ENCODE measurements around the gene SREBF1.

SREBF1 gene

GRCh38 chr17:17816240-17816814 lies 20.5 kb downstream of the SREBF1 start:
- TF ChIP-seq, protein P1, sequence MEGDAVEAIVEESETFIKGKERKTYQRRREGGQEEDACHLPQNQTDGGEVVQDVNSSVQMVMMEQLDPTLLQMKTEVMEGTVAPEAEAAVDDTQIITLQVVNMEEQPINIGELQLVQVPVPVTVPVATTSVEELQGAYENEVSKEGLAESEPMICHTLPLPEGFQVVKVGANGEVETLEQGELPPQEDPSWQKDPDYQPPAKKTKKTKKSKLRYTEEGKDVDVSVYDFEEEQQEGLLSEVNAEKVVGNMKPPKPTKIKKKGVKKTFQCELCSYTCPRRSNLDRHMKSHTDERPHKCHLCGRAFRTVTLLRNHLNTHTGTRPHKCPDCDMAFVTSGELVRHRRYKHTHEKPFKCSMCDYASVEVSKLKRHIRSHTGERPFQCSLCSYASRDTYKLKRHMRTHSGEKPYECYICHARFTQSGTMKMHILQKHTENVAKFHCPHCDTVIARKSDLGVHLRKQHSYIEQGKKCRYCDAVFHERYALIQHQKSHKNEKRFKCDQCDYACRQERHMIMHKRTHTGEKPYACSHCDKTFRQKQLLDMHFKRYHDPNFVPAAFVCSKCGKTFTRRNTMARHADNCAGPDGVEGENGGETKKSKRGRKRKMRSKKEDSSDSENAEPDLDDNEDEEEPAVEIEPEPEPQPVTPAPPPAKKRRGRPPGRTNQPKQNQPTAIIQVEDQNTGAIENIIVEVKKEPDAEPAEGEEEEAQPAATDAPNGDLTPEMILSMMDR (IDR thresholded peaks at IDR 0.05; ENCODE audit: extremely low read depth, insufficient read depth, missing control alignments), result no peak
- no peak for DNase-seq (ENCODE audit: low spot score)
- in situ Hi-C loops (cut with MboI; ENCODE audit: low pct_unique_long_range_greater_than_20kb, low sequenced_read_pairs, unreplicated experiment), result no loop called here

DNA sequence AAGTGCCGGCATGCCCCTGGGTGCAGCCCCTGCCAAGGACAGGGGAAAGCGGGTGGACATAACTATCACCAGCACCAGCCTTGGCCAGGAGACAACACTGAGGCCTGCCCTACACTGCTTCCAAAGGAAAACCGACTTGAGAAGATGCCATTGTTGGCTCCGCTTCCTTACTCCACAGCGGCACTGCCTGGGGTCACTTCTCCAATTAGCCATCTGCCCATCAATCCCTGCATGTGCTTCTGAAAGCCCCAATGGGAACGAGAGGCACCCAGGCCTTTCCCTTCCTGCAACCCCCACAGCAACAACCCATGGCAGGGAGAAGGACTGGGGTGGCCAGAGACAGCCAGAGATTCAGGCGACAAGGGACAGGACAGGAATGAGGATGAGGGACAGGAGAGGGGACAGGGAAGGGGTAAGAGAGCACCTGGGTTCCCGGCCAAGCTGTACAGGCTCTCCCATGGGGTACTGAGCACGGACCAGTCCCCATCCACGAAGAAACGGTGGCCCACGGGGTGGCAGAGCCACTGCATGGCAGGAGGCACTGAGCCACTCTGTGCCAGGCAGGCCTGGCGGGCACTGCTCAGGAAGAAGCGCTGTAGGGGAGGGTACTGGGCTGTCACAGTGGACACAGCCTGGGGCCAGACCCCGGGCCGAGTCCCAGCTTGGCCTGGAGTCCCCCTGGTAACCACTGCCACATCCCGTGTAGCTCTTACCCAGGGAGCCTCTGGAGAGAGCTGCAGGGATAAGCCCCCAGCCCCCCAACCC lies 21.2 kb downstream of the SREBF1 start:
- no peak for DNase-seq (ENCODE audit: low spot score)
- in situ Hi-C loops (cut with MboI; ENCODE audit: low pct_unique_long_range_greater_than_20kb, low sequenced_read_pairs, unreplicated experiment), result no loop called here
- TF ChIP-seq, protein P1 (IDR thresholded peaks at IDR 0.05; ENCODE audit: extremely low read depth, insufficient read depth, missing control alignments), result no peak

GRCh38 chr17:17815062-17815406 lies 21.8 kb downstream of the SREBF1 start:
- TF ChIP-seq, protein P1 (IDR thresholded peaks at IDR 0.05; ENCODE audit: extremely low read depth, insufficient read depth, missing control alignments), result no peak
- DNase-seq (ENCODE audit: low spot score), result no peak
- in situ Hi-C loops (cut with MboI; ENCODE audit: low pct_unique_long_range_greater_than_20kb, low sequenced_read_pairs, unreplicated experiment), result no loop called here

DNA sequence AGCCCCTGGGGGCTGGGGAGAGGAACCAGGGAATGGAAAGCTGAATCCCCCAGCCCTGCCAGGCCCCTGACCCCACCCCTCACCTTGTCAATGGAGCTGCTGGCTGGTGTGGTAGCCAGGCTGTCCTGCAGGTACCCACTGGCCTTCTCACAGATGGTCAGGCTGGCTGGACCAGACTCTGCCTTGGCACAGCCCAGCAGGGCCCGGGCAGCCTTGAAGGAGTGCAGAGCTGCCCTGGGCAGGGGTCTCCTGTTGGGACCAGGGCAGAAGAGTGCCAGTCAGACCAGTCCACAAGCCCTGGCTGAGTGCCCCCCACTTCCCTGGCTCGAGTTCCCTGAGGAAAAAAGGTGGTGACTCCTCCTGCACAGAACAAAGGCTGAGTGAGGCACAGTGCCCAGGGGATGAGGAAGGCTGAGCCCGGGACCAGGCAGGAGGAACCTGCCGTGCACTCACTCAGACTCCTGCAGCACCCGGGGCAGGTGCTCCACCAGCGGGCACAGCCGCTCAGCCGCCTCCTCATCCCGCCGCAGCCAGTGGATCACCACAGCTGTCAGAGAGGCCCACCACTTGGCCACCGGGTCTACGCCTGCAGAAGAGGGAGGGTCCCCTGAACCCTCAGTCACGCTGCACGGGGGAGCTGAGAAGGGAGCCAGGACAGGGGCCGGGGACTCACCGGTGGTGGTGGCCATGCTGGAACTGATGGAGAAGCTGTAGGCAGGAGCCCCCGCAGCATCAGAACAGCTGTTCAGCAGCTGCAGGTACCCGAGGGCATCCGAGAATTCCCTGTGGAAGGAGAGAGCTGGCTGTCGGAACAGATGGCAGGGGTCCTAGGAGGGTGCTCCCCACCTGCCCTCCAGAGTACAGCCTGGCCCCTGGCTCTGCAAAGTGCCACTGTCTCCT lies 22.4 kb downstream of the SREBF1 start:
- TF ChIP-seq, protein P1 (IDR thresholded peaks at IDR 0.05; ENCODE audit: extremely low read depth, insufficient read depth, missing control alignments), result no peak
- in situ Hi-C loops (cut with MboI; ENCODE audit: low pct_unique_long_range_greater_than_20kb, low sequenced_read_pairs, unreplicated experiment), result no loop called here
- no peak for DNase-seq (ENCODE audit: low spot score)

- in situ Hi-C loops (cut with MboI; ENCODE audit: low pct_unique_long_range_greater_than_20kb, low sequenced_read_pairs, unreplicated experiment), result no loop called here
- TF ChIP-seq, protein P1 (IDR thresholded peaks at IDR 0.05; ENCODE audit: extremely low read depth, insufficient read depth, missing control alignments), result no peak
- no peak for DNase-seq (ENCODE audit: low spot score)
These were observed 23.1 kb downstream of the SREBF1 start for GRCh38 chr17:17813725-17814095.

DNA sequence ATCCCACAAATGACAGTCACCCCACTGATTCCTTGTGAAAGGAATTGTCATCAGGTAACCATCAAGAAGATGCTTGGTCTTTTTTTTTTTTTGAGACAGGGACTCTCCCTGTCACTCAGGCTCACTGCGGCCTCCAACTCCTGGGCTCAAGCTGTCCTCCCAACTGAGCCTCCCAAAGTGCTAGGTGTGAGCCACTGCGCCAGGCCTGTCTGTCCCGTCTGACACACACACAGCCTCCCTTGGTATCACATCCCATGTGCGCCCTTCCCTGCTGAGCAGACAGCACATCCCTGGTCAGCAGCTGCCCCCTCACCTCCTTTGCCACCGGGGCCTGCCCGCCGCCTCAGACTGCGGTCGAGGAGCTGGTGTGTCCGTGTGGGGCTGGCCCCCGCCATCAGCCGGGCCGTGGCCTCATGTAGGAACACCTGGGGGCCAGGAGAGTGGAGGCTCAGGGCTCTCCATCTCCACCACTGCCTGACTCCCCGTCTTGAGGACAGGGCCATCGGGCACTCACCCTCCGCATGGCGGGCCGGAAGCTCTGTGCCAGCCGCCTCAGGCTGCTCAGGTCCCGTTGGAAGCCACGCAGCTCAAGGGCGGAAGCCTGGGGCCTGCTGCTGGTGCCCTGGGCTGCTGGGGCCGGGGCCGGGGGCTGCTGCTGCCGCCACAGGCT lies 23.6 kb downstream of the SREBF1 start:
- TF ChIP-seq, protein P1 (IDR thresholded peaks at IDR 0.05; ENCODE audit: extremely low read depth, insufficient read depth, missing control alignments), result no peak
- in situ Hi-C loops (cut with MboI; ENCODE audit: low pct_unique_long_range_greater_than_20kb, low sequenced_read_pairs, unreplicated experiment), result no loop called here
- no peak for DNase-seq (ENCODE audit: low spot score)
